IMR-90 (cell line): ENCODE data around the gene PSME4. TPM values are rescaled to one million over a fixed set of nuclear protein-coding genes. Genes with fewer than 3 reads are reported as not detected.
"Not testable (repeated sequence)": the region's sequence is repeated elsewhere in the genome, so short reads cannot be mapped to it uniquely, and the experiment has no call there.

Experiments
- ATAC-seq: fragments of 200-7000 bp; cut with Tn5 transposase; 2 replicates; pipeline ENCODE4 v1.9.1; 2020; ENCODE audit warnings: low read depth, mild to moderate bottlenecking, moderate library complexity
- BruUV-seq: library from RNA; stranded (reverse); fragments of 400-500 nt; replicated peaks from 2 replicates; lab custom pipeline; 2021; lab: Mats Ljungman, UMichigan
- CTCF ChIA-PET: fragments of 300-600 bp; formaldehyde crosslinking; extraction: SDS; loops from one replicate; lab custom pipeline; 2021; ENCODE audit warnings: antibody characterized with exemption; lab: Yijun Ruan, JAX
- POLR2A ChIA-PET: fragments of 300-600 bp; sonication (Branson Sonifier 250); formaldehyde crosslinking; loops from one replicate; lab custom pipeline; 2022; ENCODE audit warnings: antibody characterized with exemption; ENCODE audit not compliant: unreplicated experiment; lab: Charles Lee
- DNase-seq: peaks from one replicate; pipeline ENCODE4 v3.0.0; 2013
- H2AFZ ChIP-seq: replicated peaks from 2 replicates; pipeline ENCODE3; 2013; ENCODE audit warnings: low read length, mild to moderate bottlenecking; ENCODE audit not compliant: poor library complexity
- H2AK5ac ChIP-seq: 2 replicates; pipeline ENCODE4 v1.6.1; 2013; ENCODE audit warnings: low read depth, low read length, inconsistent platforms
- H2AK9ac ChIP-seq: replicated peaks from 2 replicates; pipeline ENCODE3; 2013; ENCODE audit warnings: mild to moderate bottlenecking, low read depth, low read length, moderate library complexity; ENCODE audit not compliant: poor library complexity
- H2BK120ac ChIP-seq: 2 replicates; pipeline ENCODE4 v1.6.1; 2013; ENCODE audit warnings: low read depth, low read length, inconsistent platforms
- H2BK15ac ChIP-seq: 3 replicates; pipeline ENCODE4 v1.6.1; 2013; ENCODE audit warnings: low read depth, low read length, inconsistent platforms
- H2BK20ac ChIP-seq: 2 replicates; pipeline ENCODE4 v1.6.1; 2013; ENCODE audit warnings: low read depth, mild to moderate bottlenecking, inconsistent platforms, low read length, moderate library complexity
- H2BK5ac ChIP-seq: 2 replicates; pipeline ENCODE4 v1.6.1; 2013; ENCODE audit warnings: mild to moderate bottlenecking, low read depth, low read length, inconsistent platforms; ENCODE audit not compliant: poor library complexity, severe bottlenecking
- H3K14ac ChIP-seq: replicated peaks from 2 replicates; pipeline ENCODE4 v1.6.1; 2013; ENCODE audit warnings: low read depth, low read length, inconsistent platforms
- H3K18ac ChIP-seq: 2 replicates; pipeline ENCODE4 v1.6.1; 2013; ENCODE audit warnings: low read depth, low read length, control low read depth
- H3K23ac ChIP-seq: 2 replicates; pipeline ENCODE4 v1.6.1; 2013; ENCODE audit warnings: low read depth, low read length, inconsistent platforms
- H3K27ac ChIP-seq: 2 replicates; pipeline ENCODE4 v1.5.1; 2013; ENCODE audit warnings: mild to moderate bottlenecking, control low read depth, low read length; ENCODE audit not compliant: insufficient read depth
- H3K27me3 ChIP-seq: 2 replicates; pipeline ENCODE4 v1.6.1; 2013; ENCODE audit warnings: low read length; ENCODE audit not compliant: control insufficient read depth, insufficient read depth
- H3K36me3 ChIP-seq: 2 replicates; pipeline ENCODE4 v1.6.1; 2013; ENCODE audit warnings: low read length, mixed read lengths; ENCODE audit not compliant: control insufficient read depth, insufficient read depth
- H3K4ac ChIP-seq: 2 replicates; pipeline ENCODE4 v1.6.1; 2013; ENCODE audit warnings: low read depth, low read length, inconsistent platforms
- H3K4me1 ChIP-seq: 2 replicates; pipeline ENCODE4 v1.6.1; 2013; ENCODE audit warnings: low read length, mixed read lengths; ENCODE audit not compliant: control insufficient read depth, insufficient read depth
- H3K4me2 ChIP-seq: 2 replicates; pipeline ENCODE4 v1.6.1; 2013; ENCODE audit warnings: low read depth, mild to moderate bottlenecking, control low read depth, low read length, moderate library complexity
- H3K4me3 ChIP-seq: 2 replicates; pipeline ENCODE4 v1.5.1; 2013; ENCODE audit warnings: low read depth, mild to moderate bottlenecking, control low read depth, low read length, moderate library complexity; ENCODE audit not compliant: insufficient read depth
- H3K56ac ChIP-seq: 2 replicates; pipeline ENCODE4 v1.6.1; 2013; ENCODE audit warnings: low read length, inconsistent platforms; ENCODE audit not compliant: insufficient read depth; ENCODE audit errors: extremely low read depth
- H3K79me1 ChIP-seq, 2 experiments: 2 replicates each; pipeline ENCODE4 v1.6.1; 2013; ENCODE audit warnings: low read length in 2 of 2, inconsistent platforms in 1 of 2, low read depth in 1 of 2
- H3K9ac ChIP-seq: 2 replicates; pipeline ENCODE4 v1.6.1; 2013; ENCODE audit warnings: low read depth, low read length, control low read depth
- H3K9me1 ChIP-seq: 2 replicates; pipeline ENCODE4 v1.6.1; 2013; ENCODE audit warnings: low read length, inconsistent platforms; ENCODE audit not compliant: insufficient read depth
- H3K9me3 ChIP-seq: 2 replicates; pipeline ENCODE4 v1.6.1; 2013; ENCODE audit warnings: low read length; ENCODE audit not compliant: control insufficient read depth, insufficient read depth
- H4K20me1 ChIP-seq: 2 replicates; pipeline ENCODE4 v1.6.1; 2013; ENCODE audit warnings: low read length, inconsistent platforms; ENCODE audit not compliant: insufficient read depth
- H4K5ac ChIP-seq: 2 replicates; pipeline ENCODE4 v1.6.1; 2013; ENCODE audit warnings: mild to moderate bottlenecking, low read depth, low read length, control low read depth
- H4K8ac ChIP-seq, 2 experiments: 2 replicates each; pipeline ENCODE4 v1.6.1; 2013; ENCODE audit warnings: low read depth in 2 of 2, low read length in 2 of 2, control low read depth in 1 of 2, inconsistent platforms in 1 of 2
- H4K91ac ChIP-seq: 2 replicates; pipeline ENCODE4 v1.6.1; 2013; ENCODE audit warnings: low read depth, low read length, inconsistent platforms; ENCODE audit not compliant: insufficient read depth
- RCOR1 ChIP-seq: IDR thresholded peaks from 2 replicates; pipeline ENCODE4 v1.6.1; 2012; ENCODE audit warnings: mild to moderate bottlenecking, low read length, improper control_type of control experiment; ENCODE audit not compliant: insufficient replicate concordance
- WGBS, 2 experiments: methylation state at CpG; one replicate each; pipeline versions ENCODE4 v1.1.5 to v1.1.7; 2013; ENCODE audit warnings: missing lambda C conversion rate in 2 of 2; ENCODE audit not compliant: insufficient read length in 1 of 2; ENCODE audit errors: extremely low coverage in 2 of 2; 5-methylcytosine and 5-hydroxymethylcytosine counted together
- dilution Hi-C: fragments of 300-500 bp; cut with HindIII; formaldehyde crosslinking; loops from one replicate; pipeline ENCODE4 v1.14.3; 2018; ENCODE audit warnings: low sequenced_read_pairs; ENCODE audit not compliant: unreplicated experiment
- in situ Hi-C: fragments of 300-500 bp; cut with MboI; formaldehyde crosslinking; loops from 3 replicates; pipeline ENCODE4 v1.14.3; 2019; ENCODE audit warnings: low sequenced_read_pairs, inconsistent platforms, mixed read lengths
- intact Hi-C: fragments of 100-400 bp; cut with micrococcal nuclease; formaldehyde crosslinking; loops from 2 replicates; pipeline ENCODE4 v1.10.0; 2022
- polyA plus RNA-seq, 3 experiments: library from polyadenylated mRNA; depleted of rRNA; stranded (reverse); fragments of >200 nt; gene quantifications; 2 replicates each; pipeline ENCODE4 v1.2.3, GENCODE V29; 2012; ENCODE audit warnings: low replicate concordance in 1 of 3
- total RNA-seq: library from RNA; depleted of rRNA; stranded (reverse); fragments of >200 nt; gene quantifications from 2 replicates; pipeline ENCODE4 v1.2.3, GENCODE V29; 2012

Gene PSME4
- total and polyA plus RNA-seq, 2 of the 4 experiments (the other 2 are of a cell fraction), result 28.2 to 61.3 TPM

DNA sequence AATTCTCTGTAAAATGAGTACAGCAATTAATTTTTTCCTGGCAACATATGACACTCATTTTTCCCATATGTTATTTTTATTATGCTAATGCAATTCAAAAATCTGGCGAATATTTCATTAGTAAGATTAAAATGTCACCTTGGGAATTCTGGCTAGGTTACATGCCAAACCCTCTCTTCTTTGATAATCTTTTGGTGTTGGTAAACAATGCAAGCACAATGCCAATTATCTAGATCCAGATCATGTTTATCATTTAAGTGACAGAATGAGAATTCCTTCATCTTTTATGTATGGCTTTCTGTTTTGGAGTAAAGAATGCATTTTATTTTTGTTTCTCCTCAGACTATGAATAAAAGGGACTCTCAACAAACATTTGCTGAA is 144.8 kb downstream of the PSME4 start:
- intact Hi-C loops (no loop called here), in situ Hi-C loops (no loop called here), dilution Hi-C loops (no loop called here)
- POLR2A ChIA-PET, result no interaction called here
- no peak overlapping the region for H2BK15ac ChIP-seq
- H3K23ac ChIP-seq, result no peak overlapping the region
- H4K5ac ChIP-seq, result no peak overlapping the region
- no peak overlapping the region for H2AFZ ChIP-seq
- H3K56ac ChIP-seq, result no peak overlapping the region
- no peaks in the 10 kb centered on the region for H3K27me3 ChIP-seq
- ATAC-seq, result no peak
- H4K8ac ChIP-seq, result no peak overlapping the region
- TF ChIP-seq RCOR1, result no peak
- H2AK9ac ChIP-seq, result no peak overlapping the region
- H3K9me3 ChIP-seq, result no peaks in the 10 kb centered on the region
- no peak overlapping the region for H2BK20ac ChIP-seq
- peaks cover 3% of the 10 kb centered on the region; the same call in 1 of the 2 replicates for H3K36me3 ChIP-seq
- CTCF ChIA-PET, result no interaction called here
- H3K79me1 ChIP-seq, result peaks cover 0 to 4% of the 10 kb centered on the region in 2 experiments; a peak in 1 of 4 replicates
- H3K4me1 ChIP-seq, result 0 out of 2 replicates have a peak, but pooled peaks cover 5% of the 10 kb centered on the region
- no peak overlapping the region for H3K4me2 ChIP-seq
- H2AK5ac ChIP-seq, result no peak overlapping the region
- no peak overlapping the region for H3K9ac ChIP-seq
- no peak overlapping the region for H2BK120ac ChIP-seq
- H3K4me3 ChIP-seq, result no peak overlapping the region
- no TSS peak for BruUV-seq
- H4K91ac ChIP-seq, result no peak overlapping the region
- no peak overlapping the region for H3K18ac ChIP-seq
- no peaks in the 10 kb centered on the region for H3K9me1 ChIP-seq
- WGBS, 2 experiments, result no CpG with 5 or more reads among the region's 1 CpG
- H3K4ac ChIP-seq, result no peak overlapping the region
- H3K14ac ChIP-seq, result no peak overlapping the region
- no peak for DNase-seq
- no peak overlapping the region for H2BK5ac ChIP-seq
- H3K27ac ChIP-seq, result no peak overlapping the region
- H4K20me1 ChIP-seq, result no peaks in the 10 kb centered on the region

DNA sequence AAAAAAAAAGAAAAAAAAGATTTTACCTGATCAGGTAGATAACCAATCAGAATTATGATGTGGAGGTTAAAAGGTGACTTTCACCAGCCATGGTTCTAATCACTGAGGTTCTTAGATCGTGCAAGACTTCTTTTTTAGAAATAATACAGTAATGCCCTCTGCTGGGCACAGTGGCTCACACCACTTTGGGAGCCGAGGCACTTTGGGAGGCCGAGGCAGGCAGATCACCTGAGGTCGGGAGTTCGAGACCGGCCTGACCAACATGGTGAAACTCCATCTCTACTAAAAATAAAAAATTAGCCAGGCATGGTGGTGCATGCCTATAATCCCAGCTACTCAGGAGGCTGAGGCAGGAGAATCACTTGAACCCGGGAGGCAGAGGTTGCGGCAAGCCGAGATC is 147.2 kb downstream of the PSME4 start:
- H3K4me1 ChIP-seq, DNase-seq, H2AK9ac ChIP-seq, H2AFZ ChIP-seq, CTCF ChIA-PET, H3K14ac ChIP-seq, POLR2A ChIA-PET, H3K9ac ChIP-seq, H3K23ac ChIP-seq, H4K8ac ChIP-seq, BruUV-seq, in situ Hi-C loops, intact Hi-C loops, H3K4me2 ChIP-seq, dilution Hi-C loops, H4K20me1 ChIP-seq, H3K9me1 ChIP-seq, H4K91ac ChIP-seq, H2BK5ac ChIP-seq, H2BK120ac ChIP-seq, H2AK5ac ChIP-seq, H3K27ac ChIP-seq, H3K56ac ChIP-seq, H2BK20ac ChIP-seq, ATAC-seq, H2BK15ac ChIP-seq, H3K79me1 ChIP-seq, H3K4me3 ChIP-seq, H3K27me3 ChIP-seq, H3K4ac ChIP-seq, H3K18ac ChIP-seq, H4K5ac ChIP-seq, H3K9me3 ChIP-seq: not testable (repeated sequence)
- no CpG with 5 or more reads among the region's 9 CpGs for WGBS, 2 experiments
- H3K36me3 ChIP-seq, result peaks cover 12% of the 10 kb centered on the region
